ENCODE results near the gene CRB2. TPM values are rescaled to one million over a fixed set of nuclear protein-coding genes. Genes with fewer than 3 reads are reported as not detected.
A peak's percentile ranks its signal among the peaks of the same experiment; 100 is the strongest.

Gene CRB2
- polyA plus RNA-seq, 1 donor, result 0.12 TPM

GRCh38 chr9:123348317-123348992 lies 7.5 kb upstream of the CRB2 start:
- DNase-seq, result no peak

GRCh38 chr9:123349033-123349432 lies 7.0 kb upstream of the CRB2 start:
- no peak for DNase-seq

- DNase-seq, result peak; percentile 71
Measured at GRCh38 chr9:123349691-123350480, 6.1 kb upstream of the CRB2 start.

GRCh38 chr9:123350590-123351310 lies 5.2 kb upstream of the CRB2 start:
- DNase-seq, result no peak

GRCh38 chr9:123353041-123353440 lies 3.0 kb upstream of the CRB2 start:
- no peak for DNase-seq

GRCh38 chr9:123353984-123354591 lies 1.9 kb upstream of the CRB2 start:
- DNase-seq, result no peak

- no peak for DNase-seq
Measured at GRCh38 chr9:123354806-123355508, 1.0 kb upstream of the CRB2 start.

GRCh38 chr9:123356851-123357742 lies 1.1 kb downstream of the CRB2 start:
- DNase-seq, result no peak

GRCh38 chr9:123357743-123358059 lies 1.7 kb downstream of the CRB2 start:
- no peak for DNase-seq

- no peak for DNase-seq
Measured at GRCh38 chr9:123358181-123358905, 2.3 kb downstream of the CRB2 start.

GRCh38 chr9:123359106-123359505 lies 3.1 kb downstream of the CRB2 start:
- DNase-seq, result no peak

GRCh38 chr9:123359546-123359945 lies 3.5 kb downstream of the CRB2 start:
- no peak for DNase-seq

- DNase-seq, result no peak
Measured at GRCh38 chr9:123360161-123361085, 4.4 kb downstream of the CRB2 start.

- no peak for DNase-seq
Measured at GRCh38 chr9:123361086-123361730, 5.2 kb downstream of the CRB2 start.

- DNase-seq, result no peak
Measured at GRCh38 chr9:123361731-123362510, 5.9 kb downstream of the CRB2 start.

GRCh38 chr9:123362856-123363255 lies 6.9 kb downstream of the CRB2 start:
- no peak for DNase-seq

- peak; percentile 55 for DNase-seq
Measured at GRCh38 chr9:123364241-123364824, 8.3 kb downstream of the CRB2 start.
